Measurements from ENCODE around the gene CXCL1.

DNA sequence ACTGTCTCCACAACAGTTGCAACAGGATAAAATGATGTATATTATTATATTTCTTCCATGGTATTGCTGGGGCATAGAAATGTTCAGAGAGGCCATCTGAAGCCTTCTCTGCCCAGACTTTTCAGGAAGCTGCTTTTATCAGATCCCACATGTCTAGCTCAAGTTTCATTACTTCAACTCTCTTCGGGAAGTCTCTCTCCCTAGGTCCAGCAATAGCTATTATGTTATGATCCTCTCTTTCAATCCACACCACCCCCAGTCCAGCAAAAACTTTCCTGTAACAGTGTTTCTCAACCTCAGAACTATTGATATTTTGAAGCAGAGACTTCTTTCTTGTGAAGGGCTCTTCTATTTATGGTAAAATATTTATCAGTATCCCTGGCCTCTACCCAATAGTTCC, 44.9 kb downstream of the CXCL1 start:
- TF ChIP-seq, protein P1, sequence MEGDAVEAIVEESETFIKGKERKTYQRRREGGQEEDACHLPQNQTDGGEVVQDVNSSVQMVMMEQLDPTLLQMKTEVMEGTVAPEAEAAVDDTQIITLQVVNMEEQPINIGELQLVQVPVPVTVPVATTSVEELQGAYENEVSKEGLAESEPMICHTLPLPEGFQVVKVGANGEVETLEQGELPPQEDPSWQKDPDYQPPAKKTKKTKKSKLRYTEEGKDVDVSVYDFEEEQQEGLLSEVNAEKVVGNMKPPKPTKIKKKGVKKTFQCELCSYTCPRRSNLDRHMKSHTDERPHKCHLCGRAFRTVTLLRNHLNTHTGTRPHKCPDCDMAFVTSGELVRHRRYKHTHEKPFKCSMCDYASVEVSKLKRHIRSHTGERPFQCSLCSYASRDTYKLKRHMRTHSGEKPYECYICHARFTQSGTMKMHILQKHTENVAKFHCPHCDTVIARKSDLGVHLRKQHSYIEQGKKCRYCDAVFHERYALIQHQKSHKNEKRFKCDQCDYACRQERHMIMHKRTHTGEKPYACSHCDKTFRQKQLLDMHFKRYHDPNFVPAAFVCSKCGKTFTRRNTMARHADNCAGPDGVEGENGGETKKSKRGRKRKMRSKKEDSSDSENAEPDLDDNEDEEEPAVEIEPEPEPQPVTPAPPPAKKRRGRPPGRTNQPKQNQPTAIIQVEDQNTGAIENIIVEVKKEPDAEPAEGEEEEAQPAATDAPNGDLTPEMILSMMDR (IDR thresholded peaks at IDR 0.05; ENCODE audit: low read length): no peak
- TF ChIP-seq EZH2 (optimal IDR thresholded peaks at IDR 0.05; ENCODE audit: low read depth, low read length) (no peak), EZH2phosphoT487 (IDR thresholded peaks at IDR 0.05; ENCODE audit: low read length) (no peak)
